Peyer's patch (tissue), 4 donors: ENCODE measurements around the gene SLC6A6.

Experiments used
- CTCF ChIP-seq, 6 experiments: fragments of 450-650 bp in 4 of 6; fragments of 200-600 bp in 2 of 6; sonication (generic) in 1 of 6; IDR thresholded peaks; one replicate each; pipeline ENCODE4 v1.5.1; 2017 to 2019; ENCODE audit warnings: antibody characterized with exemption in 6 of 6, mild to moderate bottlenecking in 3 of 6, moderate library complexity in 1 of 6
- POLR2A ChIP-seq, 2 donors: fragments of 450-650 bp; IDR thresholded peaks; one replicate each; pipeline ENCODE4 v1.5.1; 2017; ENCODE audit warnings: antibody characterized with exemption in 2 of 2, mild to moderate bottlenecking in 2 of 2, moderate library complexity in 2 of 2

- TF ChIP-seq CTCF (IDR thresholded peaks at IDR 0.05) (no peak), POLR2A (IDR thresholded peaks at IDR 0.05) (no peak)
These were observed 69.3 kb downstream of the SLC6A6 start for GRCh38 chr3:14471690-14472089.
